Ovary (tissue), 9 donors: ENCODE measurements around the gene HEXD. TPM values are rescaled to one million over a fixed set of nuclear protein-coding genes. Genes with fewer than 3 reads are reported as not detected.
A peak's percentile ranks its signal among the peaks of the same experiment; 100 is the strongest.

Experiments used
- DNase-seq, 5 donors: peaks; one replicate each; pipeline ENCODE4 v3.0.0-alpha.2; 2019 to 2020
- H3K27ac ChIP-seq, 2 donors: fragments of 200-600 bp; one replicate each; pipeline versions ENCODE4 v1.5.1 to v1.8.0; 2019 to 2022
- H3K27me3 ChIP-seq: fragments of 200-600 bp; one replicate; pipeline ENCODE4 v1.8.0; 2022
- H3K36me3 ChIP-seq: fragments of 200-600 bp; sonication (generic); one replicate; pipeline ENCODE4 v1.5.1; 2019
- H3K4me1 ChIP-seq: one replicate; pipeline ENCODE4 v1.8.1; 2013; ENCODE audit warnings: mild to moderate bottlenecking, moderate library complexity; ENCODE audit not compliant: insufficient read depth
- H3K4me3 ChIP-seq: fragments of 200-600 bp; sonication (generic); one replicate; pipeline ENCODE4 v1.5.1; 2017
- H3K9me3 ChIP-seq, 2 donors: fragments of 200-600 bp in 1 of 2; sonication (generic) in 1 of 2; one replicate each; pipeline versions ENCODE4 v1.5.1 to v1.8.1; 2013 to 2019; ENCODE audit warnings: mild to moderate bottlenecking in 1 of 2, moderate library complexity in 1 of 2
- CTCF ChIP-seq, 3 donors: fragments of 450-650 bp in 2 of 3; fragments of 200-600 bp in 1 of 3; IDR thresholded peaks; one replicate each; pipeline versions ENCODE4 v1.5.1 to v1.8.0; 2016 to 2022; ENCODE audit warnings: antibody characterized with exemption in 3 of 3, mild to moderate bottlenecking in 1 of 3
- EP300 ChIP-seq: sonication (generic); formaldehyde crosslinking; IDR thresholded peaks from one replicate; pipeline ENCODE4 v1.6.1; 2017; ENCODE audit warnings: antibody characterized with exemption
- POLR2A ChIP-seq: fragments of 450-650 bp; IDR thresholded peaks from one replicate; pipeline ENCODE4 v1.6.1; 2017; ENCODE audit warnings: antibody characterized with exemption, mild to moderate bottlenecking, moderate library complexity
- WGBS, 3 donors: extraction: QIAGEN DNeasy Blood & Tissue Kit in 1 of 3; methylation state at CpG; one replicate each; pipeline versions ENCODE4 v1.1.5 to v1.1.7; 2013 to 2017; 5-methylcytosine and 5-hydroxymethylcytosine counted together
- intact Hi-C, 4 donors: fragments of 100-400 bp; cut with DNase I; formaldehyde crosslinking; loops; one replicate each; pipeline versions ENCODE4 v1.11.0 to v1.15.1; 2022 to 2023
- polyA plus RNA-seq, 2 donors: library from polyadenylated mRNA; stranded (reverse); fragments of 200-250 nt in 1 of 2; fragments of 350-450 nt in 1 of 2; fragmentation: Illumina TruSeq in 1 of 2; extraction: RNeasy Lipid Tissue Mini Kit (QIAGEN cat#74804) in 1 of 2; gene quantifications; one replicate each; pipeline ENCODE4 v1.2.3, GENCODE V29; 2013 to 2014
- total RNA-seq, 7 donors: library from RNA; depleted of rRNA in 2 of 7; stranded (reverse); fragments of >200 nt in 2 of 7; fragmentation: NEBNext Ultra II Directional in 3 of 7; extraction: Animal tissue kit (Norgen Biotek cat#: 25700) in 3 of 7; gene quantifications; one replicate each; pipeline versions ENCODE4 v1.1.0 to v1.2.4, GENCODE V29; 2016 to 2023
- donor health status: DM: no; HTN: no; CAD: no; lungs with moderate emphysema.
- donor health status: DM: no; HTN: no; CAD: no.
- donor health status: Bipolar disorder and iron deficiency.
- donor health status: DM: yes; HTN: yes; CAD: no.
- donor health status: DM: no; HTN: no; CAD: no.
- donor health status: DM: yes; HTN: yes; CAD: no.

Gene HEXD
- total and polyA plus RNA-seq, 9 donors: 8.7 to 74.7 (median 46.6) TPM

GRCh38 chr17:82386255-82386831 lies 31.8 kb upstream of the HEXD start:
- WGBS, 3 donors: 7 to 16% (median 12%) methylated on average over 12 to 17 of the region's 17 CpGs
- peaks cover 1% of the 10 kb centered on the region for H3K4me1 ChIP-seq
- TF ChIP-seq EP300 (no peak), CTCF (IDR thresholded peaks at IDR 0.05) (no peak), POLR2A (no peak)
- no peaks in the 10 kb centered on the region for H3K36me3 ChIP-seq
- H3K27ac ChIP-seq: no peak overlapping the region
- no peaks in the 10 kb centered on the region for H3K9me3 ChIP-seq
- H3K4me3 ChIP-seq: no peak overlapping the region
- DNase-seq: no peak
- H3K27me3 ChIP-seq: no peaks in the 10 kb centered on the region
- intact Hi-C loops: no loop called here

DNA sequence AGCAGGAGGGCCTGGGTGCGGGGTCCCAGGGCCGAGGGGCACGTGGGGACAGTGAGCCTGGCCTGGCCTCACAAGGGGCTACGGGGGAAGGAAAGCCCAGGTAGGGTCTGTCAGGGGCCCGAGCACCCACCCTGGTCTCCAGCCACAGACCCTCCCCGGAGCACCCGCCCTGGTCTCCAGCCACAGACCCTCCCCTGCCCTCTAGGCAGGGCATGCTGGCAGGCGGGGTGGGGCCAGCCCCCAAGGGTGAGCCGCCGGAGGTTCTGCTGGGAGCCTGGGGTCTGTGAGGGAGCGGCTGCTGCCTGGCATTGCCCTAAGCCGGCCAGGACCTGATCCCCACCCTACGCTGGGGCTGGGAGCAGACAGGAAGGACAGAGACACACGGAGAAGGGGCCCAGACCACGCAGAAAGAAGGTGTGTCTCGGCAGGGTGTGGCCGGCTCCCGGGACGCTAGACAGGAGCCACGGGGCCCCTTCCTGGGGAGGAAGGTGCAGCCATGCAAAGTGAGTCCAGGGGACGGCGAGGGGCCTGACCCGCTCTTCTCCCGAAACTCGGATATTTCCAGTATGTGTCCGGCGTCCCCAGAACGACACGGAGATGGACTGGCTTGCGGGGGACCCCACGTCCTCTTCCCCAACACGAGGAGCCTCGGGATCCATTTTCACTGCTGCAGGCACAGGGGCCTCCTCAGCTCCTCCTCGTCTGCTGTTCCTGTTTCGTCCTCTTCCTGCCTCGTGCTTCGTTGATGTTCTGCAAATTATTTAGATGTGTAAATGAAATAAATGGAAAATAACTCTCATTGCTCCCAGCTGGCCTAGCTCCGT lies 31.1 kb upstream of the HEXD start:
- no peaks in the 10 kb centered on the region for H3K27me3 ChIP-seq
- H3K27ac ChIP-seq: no peak overlapping the region
- intact Hi-C loops: no loop called here
- H3K4me3 ChIP-seq: no peak overlapping the region
- no peaks in the 10 kb centered on the region for H3K36me3 ChIP-seq
- H3K4me1 ChIP-seq: no peaks in the 10 kb centered on the region
- WGBS, 3 donors: 39 to 45% (median 44%) methylated on average over 37 to 38 of the region's 38 CpGs
- TF ChIP-seq POLR2A: no peak
- no peak for TF ChIP-seq EP300
- no peak for TF ChIP-seq CTCF (IDR thresholded peaks at IDR 0.05)
- no peaks in the 10 kb centered on the region for H3K9me3 ChIP-seq
- DNase-seq: no peak

- Histone ChIP-seq H3K27ac (no peak overlapping the region), H3K27me3 (no peaks in the 10 kb centered on the region), H3K9me3 (no peaks in the 10 kb centered on the region), H3K4me3 (no peak overlapping the region), H3K4me1 (no peaks in the 10 kb centered on the region), H3K36me3 (no peaks in the 10 kb centered on the region)
- intact Hi-C loops: no loop called here
- no peak for DNase-seq
- TF ChIP-seq CTCF (IDR thresholded peaks at IDR 0.05) (no peak), POLR2A (no peak), EP300 (no peak)
- 33 to 65% (median 57%) methylated on average over 3 of the region's 3 CpGs for WGBS, 3 donors
Measured at GRCh38 chr17:82387705-82388106, 30.4 kb upstream of the HEXD start.

GRCh38 chr17:82388223-82388921 lies 29.8 kb upstream of the HEXD start:
- H3K4me3 ChIP-seq: no peak overlapping the region
- no peaks in the 10 kb centered on the region for H3K4me1 ChIP-seq
- intact Hi-C loops: no loop called here
- no peaks in the 10 kb centered on the region for H3K27me3 ChIP-seq
- no peaks in the 10 kb centered on the region for H3K36me3 ChIP-seq
- H3K9me3 ChIP-seq: no peaks in the 10 kb centered on the region
- no peak for TF ChIP-seq EP300
- TF ChIP-seq POLR2A: no peak
- no peak for TF ChIP-seq CTCF (IDR thresholded peaks at IDR 0.05)
- H3K27ac ChIP-seq: no peak overlapping the region
- 45 to 55% (median 46%) methylated on average over 26 to 34 of the region's 34 CpGs for WGBS, 3 donors
- peak in 4 of 5 donors; percentile 35 to 73 (median 60) for DNase-seq
